ENCODE results near the gene MEGF11.

GRCh38 chr15:66134284-66134683 is 119.3 kb downstream of the MEGF11 start:
- no peak for TF ChIP-seq POLR2A (IDR thresholded peaks at IDR 0.05)
- no peak for TF ChIP-seq CTCF (IDR thresholded peaks at IDR 0.05)
